ENCODE data around the gene GRK2.
A peak's percentile ranks its signal among the peaks of the same experiment; 100 is the strongest.

The GRK2 gene

DNA sequence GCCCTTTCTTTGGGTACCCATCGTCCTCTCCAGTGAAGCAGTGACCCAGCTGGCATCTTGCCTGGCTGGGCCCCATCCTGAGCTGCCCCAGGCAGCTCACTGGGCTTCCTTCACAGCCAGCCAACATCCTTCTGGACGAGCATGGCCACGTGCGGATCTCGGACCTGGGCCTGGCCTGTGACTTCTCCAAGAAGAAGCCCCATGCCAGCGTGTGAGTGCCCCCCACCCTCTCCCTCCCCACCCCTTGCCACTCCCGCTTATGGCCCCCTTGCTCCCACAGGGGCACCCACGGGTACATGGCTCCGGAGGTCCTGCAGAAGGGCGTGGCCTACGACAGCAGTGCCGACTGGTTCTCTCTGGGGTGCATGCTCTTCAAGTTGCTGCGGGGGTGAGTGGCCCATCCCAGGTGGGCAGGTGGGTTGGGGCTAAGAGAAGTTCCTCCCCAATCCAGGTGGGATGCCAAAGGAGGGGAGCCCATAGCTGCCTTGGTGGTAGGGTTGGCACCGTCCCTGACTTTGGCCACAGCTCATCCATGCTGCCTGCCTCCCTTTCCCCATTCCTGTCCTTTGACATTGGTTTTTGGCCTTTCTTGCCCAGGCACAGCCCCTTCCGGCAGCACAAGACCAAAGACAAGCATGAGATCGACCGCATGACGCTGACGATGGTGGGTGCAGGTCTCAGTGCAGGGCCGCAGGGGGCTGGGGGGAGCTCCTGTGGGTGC lies 16.0 kb downstream of the GRK2 start:
- H2BK120ac ChIP-seq (ENCODE audit: low read depth, low read length): no peak overlapping the region
- H3K23ac ChIP-seq (ENCODE audit: low read depth, low read length, poor library complexity): peak overlapping the region; percentile 55
- no peak overlapping the region for H3K18ac ChIP-seq (ENCODE audit: low read length)
- peaks cover under 1 to 4% of the 10 kb centered on the region in 2 donors for H3K4me1 ChIP-seq (ENCODE audit: control insufficient read depth in 2 of 2, insufficient read depth in 1 of 2, low read depth in 1 of 2, low read length in 2 of 2)
- no peak overlapping the region for H2BK5ac ChIP-seq (ENCODE audit: low read length)
- no peak overlapping the region for H3K14ac ChIP-seq (ENCODE audit: low read length)
- H3K27ac ChIP-seq (replicated peaks; ENCODE audit: low read length): no peak overlapping the region
- H3K36me3 ChIP-seq (replicated peaks in 1 of 2; ENCODE audit: control insufficient read depth in 2 of 2, insufficient read depth in 2 of 2, low read length in 2 of 2): peaks cover 62 to 87% of the 10 kb centered on the region in 2 donors
- H2BK15ac ChIP-seq (ENCODE audit: low read length): no peak overlapping the region
- H2AFZ ChIP-seq (ENCODE audit: low read length): no peak overlapping the region
- H2AK5ac ChIP-seq (ENCODE audit: low read depth, low read length): no peak overlapping the region
- H3K27me3 ChIP-seq (ENCODE audit: control insufficient read depth in 3 of 3, insufficient read depth in 3 of 3, low read depth in 1 of 3, low read length in 3 of 3): no peaks in the 10 kb centered on the region
- no peaks in the 10 kb centered on the region for H3K9me3 ChIP-seq (replicated peaks in 1 of 2; ENCODE audit: control insufficient read depth in 2 of 2, insufficient read depth in 1 of 2, low read depth in 1 of 2, low read length in 2 of 2)
- H4K8ac ChIP-seq (ENCODE audit: low read depth, low read length): no peak overlapping the region
- WGBS, 2 donors (ENCODE audit: extremely low coverage in 2 of 2, insufficient read length in 2 of 2, insufficient replicate concordance in 1 of 2): no CpG with 5 or more reads among the region's 20 CpGs
- H3K79me1 ChIP-seq (ENCODE audit: low read depth, low read length): peaks cover 10% of the 10 kb centered on the region
- H3K4me2 ChIP-seq (ENCODE audit: insufficient read depth, low read length, poor library complexity, severe bottlenecking): no peak overlapping the region
- no peak overlapping the region for H2BK12ac ChIP-seq (ENCODE audit: low read length)
- no peak overlapping the region for H3K9ac ChIP-seq (ENCODE audit: low read depth, low read length, poor library complexity)
- H4K91ac ChIP-seq (ENCODE audit: low read depth, low read length, poor library complexity): no peak overlapping the region
- peak overlapping the region in 1 of 2 donors; percentile 29 for H3K4me3 ChIP-seq (ENCODE audit: low read length in 2 of 2)
- no peak for DNase-seq (ENCODE audit: low spot score)
- H3K4ac ChIP-seq (ENCODE audit: low read length): no peak overlapping the region

DNA sequence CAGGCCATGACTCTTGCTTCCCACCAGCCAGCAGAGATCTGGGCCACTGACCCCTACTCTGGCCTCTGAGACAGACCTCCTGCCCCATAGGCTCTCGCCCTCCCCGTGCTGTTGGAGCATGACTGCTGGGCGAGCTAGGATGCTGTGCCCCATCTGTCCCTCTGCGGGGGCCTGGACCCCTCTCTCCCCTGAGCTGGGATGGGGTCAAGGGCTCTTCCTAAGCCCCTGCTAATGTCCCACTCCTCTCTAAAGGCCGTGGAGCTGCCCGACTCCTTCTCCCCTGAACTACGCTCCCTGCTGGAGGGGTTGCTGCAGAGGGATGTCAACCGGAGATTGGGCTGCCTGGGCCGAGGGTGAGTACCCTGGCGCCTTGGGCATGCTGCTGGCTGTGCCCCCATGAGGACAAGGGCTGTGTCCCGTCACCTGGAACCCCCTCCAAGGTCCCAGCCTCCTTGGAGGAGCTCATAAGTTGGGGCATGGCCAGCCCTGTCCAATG lies 16.7 kb downstream of the GRK2 start:
- no peak overlapping the region for H3K18ac ChIP-seq (ENCODE audit: low read length)
- H2AFZ ChIP-seq (ENCODE audit: low read length): no peak overlapping the region
- H3K4me3 ChIP-seq (ENCODE audit: low read length in 2 of 2): no peak overlapping the region
- no peak overlapping the region for H2AK5ac ChIP-seq (ENCODE audit: low read depth, low read length)
- no peaks in the 10 kb centered on the region for H3K9me3 ChIP-seq (replicated peaks in 1 of 2; ENCODE audit: control insufficient read depth in 2 of 2, insufficient read depth in 1 of 2, low read depth in 1 of 2, low read length in 2 of 2)
- H3K27me3 ChIP-seq (ENCODE audit: control insufficient read depth in 3 of 3, insufficient read depth in 3 of 3, low read depth in 1 of 3, low read length in 3 of 3): no peaks in the 10 kb centered on the region
- no peak overlapping the region for H3K27ac ChIP-seq (replicated peaks; ENCODE audit: low read length)
- H4K8ac ChIP-seq (ENCODE audit: low read depth, low read length): no peak overlapping the region
- H2BK12ac ChIP-seq (ENCODE audit: low read length): no peak overlapping the region
- H3K79me1 ChIP-seq (ENCODE audit: low read depth, low read length): peaks cover 13% of the 10 kb centered on the region
- no peak overlapping the region for H3K4ac ChIP-seq (ENCODE audit: low read length)
- DNase-seq (ENCODE audit: low spot score): no peak
- no peak overlapping the region for H3K23ac ChIP-seq (ENCODE audit: low read depth, low read length, poor library complexity)
- H3K36me3 ChIP-seq (replicated peaks in 1 of 2; ENCODE audit: control insufficient read depth in 2 of 2, insufficient read depth in 2 of 2, low read length in 2 of 2): peaks cover 62 to 87% of the 10 kb centered on the region in 2 donors
- no peak overlapping the region for H2BK15ac ChIP-seq (ENCODE audit: low read length)
- H3K14ac ChIP-seq (ENCODE audit: low read length): no peak overlapping the region
- H4K91ac ChIP-seq (ENCODE audit: low read depth, low read length, poor library complexity): no peak overlapping the region
- WGBS, 2 donors (ENCODE audit: extremely low coverage in 2 of 2, insufficient read length in 2 of 2, insufficient replicate concordance in 1 of 2): no CpG with 5 or more reads among the region's 11 CpGs
- peaks cover 5 to 6% of the 10 kb centered on the region in 2 donors for H3K4me1 ChIP-seq (ENCODE audit: control insufficient read depth in 2 of 2, insufficient read depth in 1 of 2, low read depth in 1 of 2, low read length in 2 of 2)
- H2BK120ac ChIP-seq (ENCODE audit: low read depth, low read length): peak overlapping the region; percentile 47
- H2BK5ac ChIP-seq (ENCODE audit: low read length): no peak overlapping the region
- H3K9ac ChIP-seq (ENCODE audit: low read depth, low read length, poor library complexity): no peak overlapping the region
- no peak overlapping the region for H3K4me2 ChIP-seq (ENCODE audit: insufficient read depth, low read length, poor library complexity, severe bottlenecking)

DNA sequence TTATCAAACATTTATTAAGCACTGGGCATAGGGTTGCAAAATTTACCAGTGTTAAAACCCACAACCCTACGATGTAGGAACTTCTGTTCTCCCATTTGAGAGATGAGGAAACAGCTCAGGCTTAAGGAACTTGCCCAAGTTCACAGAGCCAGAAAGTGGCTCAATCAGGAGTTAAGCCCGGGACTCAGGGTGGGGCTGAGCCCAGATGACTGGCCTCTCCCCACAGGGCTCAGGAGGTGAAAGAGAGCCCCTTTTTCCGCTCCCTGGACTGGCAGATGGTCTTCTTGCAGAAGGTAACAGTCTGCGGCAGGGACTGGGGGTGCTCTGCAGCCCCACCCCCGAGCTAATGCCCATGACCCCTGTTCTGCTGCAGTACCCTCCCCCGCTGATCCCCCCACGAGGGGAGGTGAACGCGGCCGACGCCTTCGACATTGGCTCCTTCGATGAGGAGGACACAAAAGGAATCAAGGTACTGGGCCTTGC lies 17.2 kb downstream of the GRK2 start:
- Histone ChIP-seq H3K9ac (ENCODE audit: low read depth, low read length, poor library complexity) (peak overlapping the region; percentile 21), H3K4ac (ENCODE audit: low read length) (no peak overlapping the region), H3K14ac (ENCODE audit: low read length) (no peak overlapping the region), H3K4me2 (ENCODE audit: insufficient read depth, low read length, poor library complexity, severe bottlenecking) (no peak overlapping the region), H2BK120ac (ENCODE audit: low read depth, low read length) (no peak overlapping the region), H3K27ac (replicated peaks; ENCODE audit: low read length) (no peak overlapping the region), H2BK12ac (ENCODE audit: low read length) (no peak overlapping the region), H3K36me3 (replicated peaks in 1 of 2; ENCODE audit: control insufficient read depth in 2 of 2, insufficient read depth in 2 of 2, low read length in 2 of 2) (peaks cover 62 to 87% of the 10 kb centered on the region in 2 donors), H3K23ac (ENCODE audit: low read depth, low read length, poor library complexity) (no peak overlapping the region), H3K4me1 (ENCODE audit: control insufficient read depth in 2 of 2, insufficient read depth in 1 of 2, low read depth in 1 of 2, low read length in 2 of 2) (peaks cover 8 to 9% of the 10 kb centered on the region in 2 donors), H3K18ac (ENCODE audit: low read length) (no peak overlapping the region), H3K9me3 (replicated peaks in 1 of 2; ENCODE audit: control insufficient read depth in 2 of 2, insufficient read depth in 1 of 2, low read depth in 1 of 2, low read length in 2 of 2) (no peaks in the 10 kb centered on the region), H3K4me3 (ENCODE audit: low read length in 2 of 2) (no peak overlapping the region), H4K8ac (ENCODE audit: low read depth, low read length) (no peak overlapping the region), H2BK15ac (ENCODE audit: low read length) (no peak overlapping the region), H3K79me1 (ENCODE audit: low read depth, low read length) (peaks cover 18% of the 10 kb centered on the region), H3K27me3 (ENCODE audit: control insufficient read depth in 3 of 3, insufficient read depth in 3 of 3, low read depth in 1 of 3, low read length in 3 of 3) (no peaks in the 10 kb centered on the region), H2AK5ac (ENCODE audit: low read depth, low read length) (no peak overlapping the region), H2AFZ (ENCODE audit: low read length) (no peak overlapping the region), H4K91ac (ENCODE audit: low read depth, low read length, poor library complexity) (no peak overlapping the region), H2BK5ac (ENCODE audit: low read length) (no peak overlapping the region)
- DNase-seq (ENCODE audit: low spot score): no peak
- WGBS, 2 donors (ENCODE audit: extremely low coverage in 2 of 2, insufficient read length in 2 of 2, insufficient replicate concordance in 1 of 2): no CpG with 5 or more reads among the region's 13 CpGs

DNA sequence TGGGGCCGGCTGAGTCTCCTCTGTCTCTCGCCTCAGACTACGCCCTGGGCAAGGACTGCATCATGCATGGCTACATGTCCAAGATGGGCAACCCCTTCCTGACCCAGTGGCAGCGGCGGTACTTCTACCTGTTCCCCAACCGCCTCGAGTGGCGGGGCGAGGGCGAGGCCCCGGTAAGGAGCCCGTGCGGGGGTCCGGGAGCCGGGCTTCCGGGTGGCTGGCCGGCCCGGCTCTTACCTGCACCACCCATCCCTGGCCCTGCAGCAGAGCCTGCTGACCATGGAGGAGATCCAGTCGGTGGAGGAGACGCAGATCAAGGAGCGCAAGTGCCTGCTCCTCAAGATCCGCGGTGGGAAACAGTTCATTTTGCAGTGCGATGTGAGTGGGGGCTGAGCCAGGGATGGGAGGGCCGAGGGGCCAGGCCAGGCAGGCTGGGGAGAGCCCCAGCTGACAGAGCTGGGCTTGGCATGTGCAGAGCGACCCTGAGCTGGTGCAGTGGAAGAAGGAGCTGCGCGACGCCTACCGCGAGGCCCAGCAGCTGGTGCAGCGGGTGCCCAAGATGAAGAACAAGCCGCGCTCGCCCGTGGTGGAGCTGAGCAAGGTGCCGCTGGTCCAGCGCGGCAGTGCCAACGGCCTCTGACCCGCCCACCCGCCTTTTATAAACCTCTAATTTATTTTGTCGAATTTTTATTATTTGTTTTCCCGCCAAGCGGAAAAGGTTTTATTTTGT lies 18.7 kb downstream of the GRK2 start:
- H2BK15ac ChIP-seq (ENCODE audit: low read length): no peak overlapping the region
- peak overlapping the region; percentile 60 for H3K9ac ChIP-seq (ENCODE audit: low read depth, low read length, poor library complexity)
- no peak for DNase-seq (ENCODE audit: low spot score)
- no peak overlapping the region for H4K8ac ChIP-seq (ENCODE audit: low read depth, low read length)
- no peak overlapping the region for H2BK5ac ChIP-seq (ENCODE audit: low read length)
- no peak overlapping the region for H2BK12ac ChIP-seq (ENCODE audit: low read length)
- H3K18ac ChIP-seq (ENCODE audit: low read length): no peak overlapping the region
- H2BK120ac ChIP-seq (ENCODE audit: low read depth, low read length): no peak overlapping the region
- H3K9me3 ChIP-seq (replicated peaks in 1 of 2; ENCODE audit: control insufficient read depth in 2 of 2, insufficient read depth in 1 of 2, low read depth in 1 of 2, low read length in 2 of 2): no peaks in the 10 kb centered on the region
- H4K91ac ChIP-seq (ENCODE audit: low read depth, low read length, poor library complexity): no peak overlapping the region
- WGBS, 2 donors (ENCODE audit: extremely low coverage in 2 of 2, insufficient read length in 2 of 2, insufficient replicate concordance in 1 of 2): no CpG with 5 or more reads among the region's 45 CpGs
- no peak overlapping the region for H3K4ac ChIP-seq (ENCODE audit: low read length)
- H2AK5ac ChIP-seq (ENCODE audit: low read depth, low read length): no peak overlapping the region
- H3K4me1 ChIP-seq (ENCODE audit: control insufficient read depth in 2 of 2, insufficient read depth in 1 of 2, low read depth in 1 of 2, low read length in 2 of 2): peaks cover 11 to 13% of the 10 kb centered on the region in 2 donors
- peaks cover 25% of the 10 kb centered on the region for H3K79me1 ChIP-seq (ENCODE audit: low read depth, low read length)
- H3K27ac ChIP-seq (replicated peaks; ENCODE audit: low read length): no peak overlapping the region
- H3K23ac ChIP-seq (ENCODE audit: low read depth, low read length, poor library complexity): no peak overlapping the region
- H3K4me3 ChIP-seq (ENCODE audit: low read length in 2 of 2): no peak overlapping the region
- no peak overlapping the region for H2AFZ ChIP-seq (ENCODE audit: low read length)
- H3K36me3 ChIP-seq (replicated peaks in 1 of 2; ENCODE audit: control insufficient read depth in 2 of 2, insufficient read depth in 2 of 2, low read length in 2 of 2): peaks cover 53 to 73% of the 10 kb centered on the region in 2 donors
- H3K14ac ChIP-seq (ENCODE audit: low read length): no peak overlapping the region
- H3K27me3 ChIP-seq (ENCODE audit: control insufficient read depth in 3 of 3, insufficient read depth in 3 of 3, low read depth in 1 of 3, low read length in 3 of 3): no peaks in the 10 kb centered on the region
- no peak overlapping the region for H3K4me2 ChIP-seq (ENCODE audit: insufficient read depth, low read length, poor library complexity, severe bottlenecking)
